ENCODE measurements around the gene PRKD1.

Gene PRKD1

DNA sequence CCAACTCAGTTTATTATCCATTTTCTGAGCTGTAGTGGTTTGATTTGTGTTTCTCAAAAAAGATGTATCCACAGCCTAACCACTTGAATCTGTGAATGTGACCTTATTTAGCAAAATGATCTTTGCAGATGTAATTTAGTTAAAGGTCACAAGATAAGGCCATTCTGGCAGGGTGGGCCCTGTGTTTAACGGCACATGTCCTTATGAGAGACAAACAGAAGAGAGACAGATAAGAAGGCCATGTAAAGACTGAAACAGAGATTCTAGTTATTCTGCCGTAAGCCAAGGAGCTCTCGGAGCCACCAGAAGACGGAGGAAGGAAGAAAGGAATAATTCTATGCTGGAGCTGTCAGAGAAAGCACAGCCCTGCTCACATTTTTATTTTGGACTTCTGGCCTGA is 374.2 kb downstream of the PRKD1 start:
- no peak for DNase-seq (ENCODE audit: low read depth)
- TF ChIP-seq, protein P1, sequence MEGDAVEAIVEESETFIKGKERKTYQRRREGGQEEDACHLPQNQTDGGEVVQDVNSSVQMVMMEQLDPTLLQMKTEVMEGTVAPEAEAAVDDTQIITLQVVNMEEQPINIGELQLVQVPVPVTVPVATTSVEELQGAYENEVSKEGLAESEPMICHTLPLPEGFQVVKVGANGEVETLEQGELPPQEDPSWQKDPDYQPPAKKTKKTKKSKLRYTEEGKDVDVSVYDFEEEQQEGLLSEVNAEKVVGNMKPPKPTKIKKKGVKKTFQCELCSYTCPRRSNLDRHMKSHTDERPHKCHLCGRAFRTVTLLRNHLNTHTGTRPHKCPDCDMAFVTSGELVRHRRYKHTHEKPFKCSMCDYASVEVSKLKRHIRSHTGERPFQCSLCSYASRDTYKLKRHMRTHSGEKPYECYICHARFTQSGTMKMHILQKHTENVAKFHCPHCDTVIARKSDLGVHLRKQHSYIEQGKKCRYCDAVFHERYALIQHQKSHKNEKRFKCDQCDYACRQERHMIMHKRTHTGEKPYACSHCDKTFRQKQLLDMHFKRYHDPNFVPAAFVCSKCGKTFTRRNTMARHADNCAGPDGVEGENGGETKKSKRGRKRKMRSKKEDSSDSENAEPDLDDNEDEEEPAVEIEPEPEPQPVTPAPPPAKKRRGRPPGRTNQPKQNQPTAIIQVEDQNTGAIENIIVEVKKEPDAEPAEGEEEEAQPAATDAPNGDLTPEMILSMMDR (conservative IDR thresholded peaks at IDR 0.05; ENCODE audit: low read depth, low read length): no peak

GRCh38 chr14:29548948-29549370 is 378.7 kb downstream of the PRKD1 start:
- DNase-seq (ENCODE audit: low read depth): peak; percentile 19
- H3K4me3 ChIP-seq (ENCODE audit: low read length): no peak overlapping the region

More for the DNA sequence above, 374.2 kb downstream of the PRKD1 start:
- no peak overlapping the region for H3K4me3 ChIP-seq (ENCODE audit: low read length)

GRCh38 chr14:29545714-29546113 is 381.9 kb downstream of the PRKD1 start:
- TF ChIP-seq, protein P1 (conservative IDR thresholded peaks at IDR 0.05; ENCODE audit: low read depth, low read length): no peak
- no peak for DNase-seq (ENCODE audit: low read depth)
- no peak overlapping the region for H3K4me3 ChIP-seq (ENCODE audit: low read length)

More at GRCh38 chr14:29548948-29549370, 378.7 kb downstream of the PRKD1 start:
- TF ChIP-seq, protein P1 (conservative IDR thresholded peaks at IDR 0.05; ENCODE audit: low read depth, low read length): peak; percentile 54

GRCh38 chr14:29536886-29537511 is 390.6 kb downstream of the PRKD1 start:
- DNase-seq (ENCODE audit: low read depth): no peak
- no peak overlapping the region for H3K4me3 ChIP-seq (ENCODE audit: low read length)
- TF ChIP-seq, protein P1 (conservative IDR thresholded peaks at IDR 0.05; ENCODE audit: low read depth, low read length): peak; percentile 54

GRCh38 chr14:29529418-29529817 is 398.2 kb downstream of the PRKD1 start:
- H3K4me3 ChIP-seq (ENCODE audit: low read length): no peak overlapping the region
- no peak for DNase-seq (ENCODE audit: low read depth)
- TF ChIP-seq, protein P1 (conservative IDR thresholded peaks at IDR 0.05; ENCODE audit: low read depth, low read length): peak; percentile 59

DNA sequence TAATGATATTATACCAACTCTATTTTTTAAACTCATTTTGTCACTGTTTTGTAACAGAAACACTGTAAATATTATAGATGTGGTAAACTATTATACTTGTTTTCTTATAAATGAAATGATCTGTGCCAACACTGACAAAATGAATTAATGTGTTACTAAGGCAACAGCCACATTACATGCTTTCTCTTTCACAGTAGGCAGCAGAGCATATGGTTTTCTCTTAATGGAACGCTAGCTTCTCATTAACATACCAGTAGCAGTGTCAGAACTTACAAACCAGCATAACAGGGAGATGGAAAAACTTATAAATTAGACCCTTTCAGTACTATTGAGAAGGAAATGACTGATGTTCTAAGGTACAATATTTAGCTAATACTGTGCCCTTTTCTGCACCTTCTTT is 398.8 kb downstream of the PRKD1 start:
- H3K4me3 ChIP-seq (ENCODE audit: low read length): no peak overlapping the region
- TF ChIP-seq, protein P1 (conservative IDR thresholded peaks at IDR 0.05; ENCODE audit: low read depth, low read length): no peak
- no peak for DNase-seq (ENCODE audit: low read depth)

GRCh38 chr14:29527286-29527685 is 400.4 kb downstream of the PRKD1 start:
- H3K4me3 ChIP-seq (ENCODE audit: low read length): no peak overlapping the region
- TF ChIP-seq, protein P1 (conservative IDR thresholded peaks at IDR 0.05; ENCODE audit: low read depth, low read length): no peak
- no peak for DNase-seq (ENCODE audit: low read depth)

Measured in retinal pigment epithelial cell (primary cell).